GM10266 (cell line): ENCODE data around the gene BMS1.
"Not testable (repeated sequence)": the region's sequence is repeated elsewhere in the genome, so short reads cannot be mapped to it uniquely, and the experiment has no call there.

Experiments
- DNase-seq: peaks from one replicate; pipeline ENCODE4 v3.0.0; 2012; ENCODE audit errors: extremely low spot score
- TF ChIP-seq, protein P1 (sequence below): IDR thresholded peaks from 2 replicates; pipeline ENCODE4 v1.5.1; 2012; ENCODE audit warnings: mild to moderate bottlenecking, low read depth; ENCODE audit not compliant: control insufficient read depth, insufficient read depth; ENCODE audit errors: missing control alignments

BMS1 gene

DNA sequence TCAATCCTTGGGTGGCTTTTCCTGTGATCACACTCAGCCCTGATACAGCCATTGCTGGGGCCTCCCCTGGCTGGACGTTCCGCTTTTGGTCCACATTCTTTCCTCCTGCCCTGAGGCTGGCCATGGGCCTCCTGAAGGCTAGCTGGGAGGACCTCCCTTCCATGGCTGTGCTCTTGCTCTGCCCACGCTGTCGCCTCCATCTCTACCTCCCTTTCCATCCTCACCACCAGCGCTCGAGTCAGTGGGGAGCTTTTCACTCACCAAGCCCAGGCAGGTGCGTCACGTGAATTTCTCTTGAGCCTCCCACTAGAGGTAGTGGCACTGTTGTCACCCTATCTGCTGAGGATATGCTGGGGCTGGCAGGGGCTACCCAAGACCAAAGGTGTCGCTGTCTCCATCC, 85.9 kb downstream of the BMS1 start:
- no peak for DNase-seq
- TF ChIP-seq, protein P1, sequence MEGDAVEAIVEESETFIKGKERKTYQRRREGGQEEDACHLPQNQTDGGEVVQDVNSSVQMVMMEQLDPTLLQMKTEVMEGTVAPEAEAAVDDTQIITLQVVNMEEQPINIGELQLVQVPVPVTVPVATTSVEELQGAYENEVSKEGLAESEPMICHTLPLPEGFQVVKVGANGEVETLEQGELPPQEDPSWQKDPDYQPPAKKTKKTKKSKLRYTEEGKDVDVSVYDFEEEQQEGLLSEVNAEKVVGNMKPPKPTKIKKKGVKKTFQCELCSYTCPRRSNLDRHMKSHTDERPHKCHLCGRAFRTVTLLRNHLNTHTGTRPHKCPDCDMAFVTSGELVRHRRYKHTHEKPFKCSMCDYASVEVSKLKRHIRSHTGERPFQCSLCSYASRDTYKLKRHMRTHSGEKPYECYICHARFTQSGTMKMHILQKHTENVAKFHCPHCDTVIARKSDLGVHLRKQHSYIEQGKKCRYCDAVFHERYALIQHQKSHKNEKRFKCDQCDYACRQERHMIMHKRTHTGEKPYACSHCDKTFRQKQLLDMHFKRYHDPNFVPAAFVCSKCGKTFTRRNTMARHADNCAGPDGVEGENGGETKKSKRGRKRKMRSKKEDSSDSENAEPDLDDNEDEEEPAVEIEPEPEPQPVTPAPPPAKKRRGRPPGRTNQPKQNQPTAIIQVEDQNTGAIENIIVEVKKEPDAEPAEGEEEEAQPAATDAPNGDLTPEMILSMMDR: no peak

- TF ChIP-seq, protein P1: no peak
- DNase-seq: no peak
Observed at GRCh38 chr10:42869977-42870350, 87.4 kb downstream of the BMS1 start.

GRCh38 chr10:42871138-42871641, 88.6 kb downstream of the BMS1 start:
- not testable (repeated sequence) for DNase-seq

- TF ChIP-seq, protein P1: no peak
- no peak for DNase-seq
Observed at GRCh38 chr10:42871823-42872222, 89.2 kb downstream of the BMS1 start.

GRCh38 chr10:42872865-42873435, 90.4 kb downstream of the BMS1 start:
- DNase-seq: no peak
- TF ChIP-seq, protein P1: no peak

GRCh38 chr10:42874713-42875387, 92.3 kb downstream of the BMS1 start:
- no peak for DNase-seq
- TF ChIP-seq, protein P1: no peak

- DNase-seq: no peak
- TF ChIP-seq, protein P1: no peak
Observed at GRCh38 chr10:42875388-42875755, 92.8 kb downstream of the BMS1 start.
